ENCODE data around the gene KRTAP10-2. TPM values are rescaled to one million over a fixed set of nuclear protein-coding genes. Genes with fewer than 3 reads are reported as not detected.

KRTAP10-2 gene
- total RNA-seq, 4 donors from 2014 or later = not detected

GRCh38 chr21:44547656-44548331 lies 3.5 kb downstream of the KRTAP10-2 start:
- no peaks in the 10 kb centered on the region for H3K4me1 ChIP-seq
- DNase-seq = peak in 2 of 3 donors; percentile 22 to 48
- H3K27me3 ChIP-seq = no peaks in the 10 kb centered on the region
- no peaks in the 10 kb centered on the region for H3K36me3 ChIP-seq
- peaks cover 0 to 7% (median 0%) of the 10 kb centered on the region in 4 donors for H3K9me3 ChIP-seq
- H3K27ac ChIP-seq = peak overlapping the region in 1 of 4 donors; percentile 44
- TF ChIP-seq POLR2A (IDR thresholded peaks at IDR 0.05) = no peak
- TF ChIP-seq CTCF (IDR thresholded peaks at IDR 0.05) = no peak
- no peak overlapping the region for H3K4me3 ChIP-seq

- no peak overlapping the region for H3K27ac ChIP-seq
- TF ChIP-seq POLR2A (IDR thresholded peaks at IDR 0.05) (no peak), CTCF (IDR thresholded peaks at IDR 0.05) (no peak)
- H3K36me3 ChIP-seq = no peaks in the 10 kb centered on the region
Measured at GRCh38 chr21:44544566-44544965, 6.7 kb downstream of the KRTAP10-2 start.

GRCh38 chr21:44542716-44543115 lies 8.6 kb downstream of the KRTAP10-2 start:
- TF ChIP-seq CTCF (IDR thresholded peaks at IDR 0.05) = no peak
- no peak for TF ChIP-seq POLR2A (IDR thresholded peaks at IDR 0.05)

More at GRCh38 chr21:44544566-44544965, 6.7 kb downstream of the KRTAP10-2 start:
- H3K4me1 ChIP-seq = no peaks in the 10 kb centered on the region
- no peak for DNase-seq
- H3K9me3 ChIP-seq = peaks cover 0 to 9% (median 2%) of the 10 kb centered on the region in 4 donors
- no peak overlapping the region for H3K4me3 ChIP-seq
- no peaks in the 10 kb centered on the region for H3K27me3 ChIP-seq

GRCh38 chr21:44540741-44541288 lies 10.5 kb downstream of the KRTAP10-2 start:
- TF ChIP-seq CTCF (IDR thresholded peaks at IDR 0.05) (no peak), POLR2A (IDR thresholded peaks at IDR 0.05) (no peak)
- Histone ChIP-seq H3K27me3 (no peaks in the 10 kb centered on the region), H3K4me1 (no peaks in the 10 kb centered on the region), H3K4me3 (no peak overlapping the region), H3K27ac (no peak overlapping the region), H3K9me3 (peaks cover 0 to 9% (median 2%) of the 10 kb centered on the region in 4 donors), H3K36me3 (no peaks in the 10 kb centered on the region)
- DNase-seq = peak in 1 of 3 donors; percentile 13

More at GRCh38 chr21:44542716-44543115, 8.6 kb downstream of the KRTAP10-2 start:
- H3K4me3 ChIP-seq = no peak overlapping the region
- H3K4me1 ChIP-seq = no peaks in the 10 kb centered on the region
- no peaks in the 10 kb centered on the region for H3K27me3 ChIP-seq
- no peak for DNase-seq
- H3K36me3 ChIP-seq = no peaks in the 10 kb centered on the region
- H3K27ac ChIP-seq = no peak overlapping the region
- H3K9me3 ChIP-seq = peaks cover 0 to 9% (median 2%) of the 10 kb centered on the region in 4 donors

- Histone ChIP-seq H3K4me1 (no peaks in the 10 kb centered on the region), H3K4me3 (no peak within 1 kb of the TSS), H3K9me3 (peaks cover 0 to 9% (median 2%) of the 10 kb centered on the region in 4 donors), H3K27ac (no peak within 1 kb of the TSS), H3K36me3 (no peaks in the 10 kb centered on the region), H3K27me3 (no peaks in the 10 kb centered on the region)
- DNase-seq = peak in 1 of 3 donors; percentile 12
- no peak for TF ChIP-seq CTCF (IDR thresholded peaks at IDR 0.05)
- no peak for TF ChIP-seq POLR2A (IDR thresholded peaks at IDR 0.05)
Measured at GRCh38 chr21:44539991-44540666, 11.2 kb downstream of the KRTAP10-2 start, which contains the start of gene KRTAP10-1. KRTAP10-1 (minus strand) TSS chr21:44540195; CDS start chr21:44540150, 45 bp downstream.

Measured in Peyer's patch (tissue), 4 donors.